ENCODE data around the gene PCGF3. TPM values are rescaled to one million over a fixed set of nuclear protein-coding genes. Genes with fewer than 3 reads are reported as not detected.

PCGF3 gene
- total RNA-seq, 1 donor from 2014 or later = 35.2 TPM

DNA sequence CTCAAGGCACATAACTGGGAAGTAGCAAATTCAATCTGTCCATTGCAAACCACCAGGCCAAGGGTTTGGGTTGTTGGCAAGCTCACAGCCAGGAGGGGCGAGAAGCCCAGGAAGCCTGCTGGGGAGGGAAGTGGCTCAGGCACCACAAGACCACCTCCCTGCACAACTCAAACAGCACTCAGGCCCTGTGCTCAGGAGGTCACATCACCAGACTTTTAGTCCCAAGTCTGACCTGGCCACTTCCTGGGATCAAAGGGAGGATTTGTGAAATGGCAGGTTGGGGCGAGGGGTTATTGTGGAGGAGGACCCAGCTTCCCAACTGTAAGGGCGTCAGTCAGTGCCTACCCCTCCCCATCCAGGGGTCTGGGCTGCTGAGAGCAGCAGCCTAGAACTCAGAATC, 33.9 kb upstream of the PCGF3 start:
- TF ChIP-seq, protein P1, sequence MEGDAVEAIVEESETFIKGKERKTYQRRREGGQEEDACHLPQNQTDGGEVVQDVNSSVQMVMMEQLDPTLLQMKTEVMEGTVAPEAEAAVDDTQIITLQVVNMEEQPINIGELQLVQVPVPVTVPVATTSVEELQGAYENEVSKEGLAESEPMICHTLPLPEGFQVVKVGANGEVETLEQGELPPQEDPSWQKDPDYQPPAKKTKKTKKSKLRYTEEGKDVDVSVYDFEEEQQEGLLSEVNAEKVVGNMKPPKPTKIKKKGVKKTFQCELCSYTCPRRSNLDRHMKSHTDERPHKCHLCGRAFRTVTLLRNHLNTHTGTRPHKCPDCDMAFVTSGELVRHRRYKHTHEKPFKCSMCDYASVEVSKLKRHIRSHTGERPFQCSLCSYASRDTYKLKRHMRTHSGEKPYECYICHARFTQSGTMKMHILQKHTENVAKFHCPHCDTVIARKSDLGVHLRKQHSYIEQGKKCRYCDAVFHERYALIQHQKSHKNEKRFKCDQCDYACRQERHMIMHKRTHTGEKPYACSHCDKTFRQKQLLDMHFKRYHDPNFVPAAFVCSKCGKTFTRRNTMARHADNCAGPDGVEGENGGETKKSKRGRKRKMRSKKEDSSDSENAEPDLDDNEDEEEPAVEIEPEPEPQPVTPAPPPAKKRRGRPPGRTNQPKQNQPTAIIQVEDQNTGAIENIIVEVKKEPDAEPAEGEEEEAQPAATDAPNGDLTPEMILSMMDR (conservative IDR thresholded peaks at IDR 0.05; ENCODE audit: low read depth, low read length) = no peak
- DNase-seq (ENCODE audit: low read depth) = no peak
- no peak overlapping the region for H3K4me3 ChIP-seq (ENCODE audit: low read depth, low read length)

DNA sequence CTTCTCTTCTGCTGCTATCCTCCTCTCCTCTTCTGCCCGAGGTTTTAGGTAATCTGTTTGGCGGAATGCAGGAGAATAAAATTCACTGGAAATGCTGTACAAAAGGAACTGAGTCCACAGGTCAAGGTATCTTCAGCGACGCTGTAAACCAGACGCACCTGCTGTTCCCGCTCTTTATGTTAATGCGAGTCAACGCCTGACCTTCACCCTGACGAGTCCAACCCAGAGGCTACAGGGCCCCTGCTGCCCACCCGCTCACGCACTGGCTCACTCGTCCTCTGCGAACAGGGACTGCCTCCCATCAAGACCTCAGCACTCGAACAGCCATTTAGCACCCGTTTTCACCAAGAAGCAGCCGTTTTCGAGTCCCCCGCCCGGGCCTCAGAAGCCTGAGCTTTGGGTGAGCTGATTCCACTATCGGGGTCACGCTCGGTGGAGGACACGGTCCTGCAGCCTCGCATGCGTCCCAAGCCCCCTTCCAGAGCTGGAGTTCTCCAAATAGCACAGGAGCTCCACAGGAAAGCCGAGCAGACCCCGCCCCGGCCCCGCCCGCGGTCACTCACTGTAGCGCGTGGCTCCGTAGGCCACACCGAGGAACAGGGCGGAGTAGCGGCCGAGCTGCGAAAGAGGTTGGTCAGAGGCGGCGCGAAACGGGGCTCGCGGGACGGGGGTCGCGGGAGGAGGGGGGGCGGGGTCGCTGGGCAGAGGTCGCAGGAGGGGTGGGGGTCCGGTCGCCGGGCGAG, 32.1 kb upstream of the PCGF3 start:
- TF ChIP-seq, protein P1 (conservative IDR thresholded peaks at IDR 0.05; ENCODE audit: low read depth, low read length) = no peak
- H3K4me3 ChIP-seq (ENCODE audit: low read depth, low read length) = peak overlapping the region; percentile 98
- no peak for DNase-seq (ENCODE audit: low read depth)

DNA sequence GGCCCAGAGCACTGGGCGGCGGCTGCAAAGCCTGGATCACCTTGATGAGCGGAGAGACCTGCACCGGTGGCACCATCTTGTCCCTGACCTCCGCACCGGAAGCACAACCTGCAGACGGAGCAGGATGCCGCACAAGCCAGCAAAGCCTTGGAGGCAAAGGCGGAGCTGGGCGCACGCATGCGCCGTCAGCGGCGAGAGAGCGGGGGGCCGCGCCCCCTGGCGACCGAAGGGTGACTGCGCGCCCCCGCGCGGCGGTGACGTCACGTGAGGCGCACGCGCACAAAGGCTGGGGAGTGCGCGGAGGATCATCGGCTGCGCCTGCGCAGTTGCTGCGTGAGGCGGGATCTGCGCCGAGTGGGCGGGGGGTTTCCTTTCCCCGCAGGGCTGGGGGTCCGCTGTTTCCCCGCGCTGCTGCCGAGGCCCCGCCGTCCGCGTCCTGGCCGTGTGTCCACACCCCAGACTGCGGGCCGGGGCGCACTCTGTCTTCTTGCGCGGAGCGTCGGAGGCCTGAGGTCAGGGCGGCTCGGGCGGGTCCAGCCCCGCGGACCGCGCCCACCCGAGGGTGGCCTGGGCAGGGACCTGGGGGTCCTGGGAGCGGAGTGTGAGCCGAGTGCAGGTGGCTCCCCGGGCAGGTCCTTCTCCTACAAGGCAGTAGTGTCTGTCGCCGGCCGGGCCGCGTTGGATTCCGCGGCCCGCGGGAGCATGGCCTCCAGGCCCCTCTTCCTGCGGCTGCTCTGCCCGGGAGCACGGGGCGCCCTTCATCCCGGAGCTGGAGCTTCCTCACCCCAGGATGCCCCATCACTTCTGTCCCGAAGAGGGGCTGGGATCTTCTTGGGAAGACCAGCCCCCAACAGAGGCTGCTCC, 31.2 kb upstream of the PCGF3 start, which contains the start of the genes ATP5ME and MYL5:
ATP5ME (minus strand) TSS at position 105 of the 864 bp plus-strand sequence; CDS start at position 76, 29 bp downstream.
MYL5 (plus strand) TSS at position 371 of the 864 bp plus-strand sequence. CDS start 3,485 bp downstream, outside the sequence.
- TF ChIP-seq, protein P1 (conservative IDR thresholded peaks at IDR 0.05; ENCODE audit: low read depth, low read length) = peak; percentile 89
- H3K4me3 ChIP-seq (ENCODE audit: low read depth, low read length) = peak within 1 kb of the TSS; percentile 98
- DNase-seq (ENCODE audit: low read depth) = peak; percentile 64

DNA sequence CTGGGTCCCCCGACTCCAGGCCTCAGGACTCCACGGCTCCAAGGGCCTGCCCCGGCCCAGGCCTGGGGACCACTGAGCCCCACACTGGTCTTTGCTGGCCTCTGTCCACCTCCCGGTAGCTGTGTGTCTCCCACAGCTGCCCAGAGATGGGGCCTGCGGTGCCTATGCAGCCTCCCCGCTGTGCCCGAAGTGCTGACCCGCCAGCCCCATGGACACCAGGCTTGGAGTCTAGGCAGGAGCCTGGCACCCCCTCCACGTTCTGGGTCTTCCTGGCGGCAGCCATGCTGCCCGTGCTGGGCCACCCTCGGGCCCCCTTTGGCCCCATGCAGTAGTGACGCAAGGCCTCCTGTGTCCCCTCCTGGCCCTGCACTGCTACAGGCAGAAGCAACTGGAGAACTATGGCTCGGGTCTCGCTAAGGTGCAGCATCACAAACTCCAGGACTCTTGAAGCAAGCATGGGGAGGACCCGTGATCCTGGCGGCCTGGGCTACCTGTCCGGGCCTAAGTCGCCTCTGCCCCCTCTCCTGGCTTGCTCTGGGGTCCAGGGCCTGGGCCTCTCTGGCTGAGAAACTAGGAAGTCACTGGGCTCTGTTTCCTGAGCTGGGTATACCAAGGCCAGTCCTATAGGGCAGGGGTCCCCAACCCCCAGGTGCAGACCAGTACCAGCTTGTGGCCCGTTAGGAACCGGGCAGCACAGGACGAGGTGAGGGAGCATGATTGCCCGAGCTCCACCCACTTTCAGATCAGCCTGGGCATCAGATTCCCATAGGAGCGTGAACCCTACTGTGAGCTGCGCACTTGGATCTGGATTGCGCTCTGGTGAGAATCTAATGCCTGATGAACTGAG, 30.4 kb upstream of the PCGF3 start:
- no peak for DNase-seq (ENCODE audit: low read depth)
- TF ChIP-seq, protein P1 (conservative IDR thresholded peaks at IDR 0.05; ENCODE audit: low read depth, low read length) = no peak
- H3K4me3 ChIP-seq (ENCODE audit: low read depth, low read length) = peak overlapping the region; percentile 98

DNA sequence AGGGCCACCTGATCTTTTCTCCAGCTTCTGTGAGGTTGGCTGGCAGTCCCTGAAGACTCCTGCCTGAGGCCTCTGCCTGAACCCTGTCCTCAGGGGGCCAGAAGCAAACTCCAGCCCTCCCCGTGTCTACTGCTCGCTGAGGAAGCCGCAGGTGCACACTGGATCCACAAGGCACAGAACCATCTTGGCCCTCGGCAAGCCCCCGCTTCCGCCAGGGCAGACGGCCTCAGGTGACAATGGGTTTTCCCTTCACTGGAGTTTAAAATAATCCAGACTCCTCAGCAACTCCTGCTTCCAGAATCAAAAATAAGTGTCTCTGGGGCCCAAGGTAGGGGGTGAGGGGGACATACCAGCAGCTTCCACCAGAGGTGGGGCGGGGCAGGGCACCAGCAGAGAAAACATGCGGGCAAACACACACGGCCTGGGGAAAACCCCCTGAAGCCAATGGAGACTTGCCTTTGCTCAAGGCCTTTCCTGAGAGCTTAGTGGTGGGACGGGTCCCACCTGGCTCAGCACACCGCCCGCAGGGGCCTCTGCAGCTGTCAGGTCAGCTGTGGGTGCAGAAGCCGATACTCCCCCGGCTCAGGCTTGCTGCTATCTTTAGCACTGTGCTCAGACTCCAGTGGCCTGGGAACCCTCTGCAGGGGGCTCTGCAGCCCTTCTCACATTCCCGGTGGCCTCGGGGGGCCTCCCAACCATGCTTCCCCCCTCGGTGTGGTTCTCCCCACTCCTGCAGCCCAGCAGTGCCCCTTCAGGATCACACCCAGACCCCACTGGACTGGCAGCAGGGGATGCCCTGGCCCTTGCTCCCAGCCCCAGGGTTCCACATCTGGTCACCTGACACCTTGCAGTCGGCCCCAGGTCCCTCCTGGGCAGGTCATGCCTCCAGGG, 29.4 kb upstream of the PCGF3 start:
- TF ChIP-seq, protein P1 (conservative IDR thresholded peaks at IDR 0.05; ENCODE audit: low read depth, low read length) = no peak
- H3K4me3 ChIP-seq (ENCODE audit: low read depth, low read length) = peak overlapping the region; percentile 6
- no peak for DNase-seq (ENCODE audit: low read depth)

DNA sequence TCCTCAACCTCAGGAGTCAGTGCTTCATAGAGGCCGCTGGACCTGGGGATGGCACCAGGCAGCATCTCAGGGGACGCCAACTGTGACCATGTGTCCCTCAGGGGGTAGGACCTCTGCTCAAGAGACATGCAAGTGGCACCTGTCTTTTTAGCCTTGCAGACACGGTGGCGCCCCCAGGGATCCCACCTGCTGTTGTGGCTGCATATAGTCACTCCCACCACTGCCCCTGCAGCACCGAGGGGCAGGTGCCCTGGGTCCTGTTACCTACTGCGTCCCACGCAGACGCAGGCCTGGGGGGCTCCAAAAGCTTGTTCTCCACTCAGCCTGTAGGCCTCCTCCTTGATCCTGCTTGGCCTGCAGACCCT, 28.8 kb upstream of the PCGF3 start:
- TF ChIP-seq, protein P1 (conservative IDR thresholded peaks at IDR 0.05; ENCODE audit: low read depth, low read length) = no peak
- DNase-seq (ENCODE audit: low read depth) = no peak
- no peak overlapping the region for H3K4me3 ChIP-seq (ENCODE audit: low read depth, low read length)
